Cardiac septum (tissue), 1 donor: ENCODE results near the gene KPTN. TPM values are rescaled to one million over a fixed set of nuclear protein-coding genes. Genes with fewer than 3 reads are reported as not detected.

Experiments
- DNase-seq: peaks from one replicate; pipeline ENCODE4 v3.0.0-alpha.2; 2020; ENCODE audit warnings: low spot score
- intact Hi-C: fragments of 100-400 bp; cut with DNase I; formaldehyde crosslinking; loops from one replicate; pipeline ENCODE4 v1.14.0; 2022
- total RNA-seq: library from RNA; stranded (reverse); fragmentation: NEBNext Ultra II Directional; extraction: Animal tissue kit (Norgen Biotek cat#: 25700); gene quantifications from one replicate; pipeline ENCODE4 v1.2.1, GENCODE V29; 2021
- donor health status: DM: no; HTN: no; CAD: no.

Gene KPTN
- total RNA-seq, 1 donor from 2014 or later, result 5.2 TPM

GRCh38 chr19:47509973-47510372 is 26.0 kb upstream of the KPTN start:
- intact Hi-C loops, result no loop called here

GRCh38 chr19:47509170-47509847 is 25.3 kb upstream of the KPTN start:
- DNase-seq, result no peak
- intact Hi-C loops, result no loop called here

More at GRCh38 chr19:47509973-47510372, 26.0 kb upstream of the KPTN start:
- no peak for DNase-seq

- no peak for DNase-seq
Observed at GRCh38 chr19:47508721-47509120, 24.7 kb upstream of the KPTN start.

DNA sequence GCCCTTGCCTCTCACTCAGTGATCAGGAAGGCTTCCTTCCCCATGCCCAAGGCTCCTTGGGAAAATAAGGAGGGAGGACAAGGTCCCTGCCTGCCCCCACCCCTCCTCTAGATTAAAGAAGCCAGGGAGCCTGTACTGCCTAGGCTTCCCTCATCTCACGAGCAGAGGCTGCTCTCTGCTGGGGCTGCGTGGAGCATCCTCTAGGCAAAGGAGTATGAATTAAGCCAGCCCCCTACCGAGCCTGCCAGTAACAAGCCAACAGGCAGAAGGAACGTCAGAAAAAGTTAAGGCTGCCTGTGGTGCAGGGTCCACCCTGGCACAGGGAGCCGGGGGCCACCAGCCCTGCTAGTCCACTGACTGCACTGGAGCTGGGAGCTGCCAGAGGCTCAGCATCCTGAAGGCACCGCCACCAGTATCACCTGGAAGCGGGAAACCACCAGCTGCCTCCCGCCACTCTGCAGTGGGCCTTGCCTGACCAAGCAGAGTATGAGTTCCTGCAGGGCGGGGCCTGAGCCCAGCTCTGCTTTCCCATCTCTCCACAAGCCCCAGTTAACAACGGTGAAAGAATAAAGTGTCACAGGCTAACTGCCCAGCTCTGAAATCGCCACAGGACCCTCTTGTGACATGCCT is 24.0 kb upstream of the KPTN start:
- intact Hi-C loops, result no loop called here
- DNase-seq, result no peak

More at GRCh38 chr19:47508721-47509120, 24.7 kb upstream of the KPTN start:
- intact Hi-C loops, result no loop called here

DNA sequence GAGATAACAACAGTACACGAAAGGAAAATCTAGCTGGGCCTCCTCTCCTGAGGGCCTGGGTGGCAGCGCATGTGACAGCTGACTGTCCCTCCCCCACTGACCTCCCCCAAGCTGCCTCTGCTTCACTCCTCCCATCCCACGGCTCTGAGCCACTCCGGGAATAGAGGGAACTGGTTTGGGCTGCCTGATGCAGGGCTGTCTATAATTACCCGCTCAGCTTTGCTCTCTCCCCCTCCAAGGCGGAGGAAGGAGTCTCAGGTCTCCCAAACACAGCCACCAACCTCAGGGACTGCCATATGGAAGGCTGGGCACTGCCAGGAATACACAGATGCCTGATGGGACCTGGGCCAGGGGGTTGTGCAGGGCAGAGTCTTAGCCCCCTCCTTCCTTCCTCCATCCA is 23.0 kb upstream of the KPTN start:
- intact Hi-C loops, result no loop called here
- DNase-seq, result peak; percentile 83

GRCh38 chr19:47506459-47506858 is 22.4 kb upstream of the KPTN start:
- intact Hi-C loops, result no loop called here
- no peak for DNase-seq

DNA sequence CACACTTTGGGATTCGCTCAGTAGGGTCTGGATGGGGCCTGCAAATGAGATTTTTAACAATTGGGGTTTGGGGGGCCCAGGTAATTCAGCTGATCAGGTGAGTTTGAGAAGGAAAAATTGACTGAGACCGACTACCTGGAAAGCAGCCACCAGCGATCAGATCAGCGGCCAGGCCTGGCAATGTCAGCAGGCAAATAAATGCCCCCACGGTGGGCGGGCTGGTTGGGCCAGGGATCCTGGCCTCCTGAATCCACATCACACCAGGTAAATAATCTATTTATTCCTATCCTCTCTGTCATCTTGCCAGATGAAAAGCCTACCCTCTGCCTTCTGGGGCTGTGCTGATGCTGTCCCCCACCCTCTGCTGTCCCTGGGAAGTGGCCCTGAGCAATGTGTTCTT is 21.5 kb upstream of the KPTN start:
- no peak for DNase-seq
- intact Hi-C loops, result no loop called here

- intact Hi-C loops, result no loop called here
Observed at GRCh38 chr19:47503826-47504150, 19.8 kb upstream of the KPTN start.

GRCh38 chr19:47503130-47503825 is 19.3 kb upstream of the KPTN start:
- DNase-seq, result no peak
- intact Hi-C loops, result no loop called here

More at GRCh38 chr19:47503826-47504150, 19.8 kb upstream of the KPTN start:
- no peak for DNase-seq

DNA sequence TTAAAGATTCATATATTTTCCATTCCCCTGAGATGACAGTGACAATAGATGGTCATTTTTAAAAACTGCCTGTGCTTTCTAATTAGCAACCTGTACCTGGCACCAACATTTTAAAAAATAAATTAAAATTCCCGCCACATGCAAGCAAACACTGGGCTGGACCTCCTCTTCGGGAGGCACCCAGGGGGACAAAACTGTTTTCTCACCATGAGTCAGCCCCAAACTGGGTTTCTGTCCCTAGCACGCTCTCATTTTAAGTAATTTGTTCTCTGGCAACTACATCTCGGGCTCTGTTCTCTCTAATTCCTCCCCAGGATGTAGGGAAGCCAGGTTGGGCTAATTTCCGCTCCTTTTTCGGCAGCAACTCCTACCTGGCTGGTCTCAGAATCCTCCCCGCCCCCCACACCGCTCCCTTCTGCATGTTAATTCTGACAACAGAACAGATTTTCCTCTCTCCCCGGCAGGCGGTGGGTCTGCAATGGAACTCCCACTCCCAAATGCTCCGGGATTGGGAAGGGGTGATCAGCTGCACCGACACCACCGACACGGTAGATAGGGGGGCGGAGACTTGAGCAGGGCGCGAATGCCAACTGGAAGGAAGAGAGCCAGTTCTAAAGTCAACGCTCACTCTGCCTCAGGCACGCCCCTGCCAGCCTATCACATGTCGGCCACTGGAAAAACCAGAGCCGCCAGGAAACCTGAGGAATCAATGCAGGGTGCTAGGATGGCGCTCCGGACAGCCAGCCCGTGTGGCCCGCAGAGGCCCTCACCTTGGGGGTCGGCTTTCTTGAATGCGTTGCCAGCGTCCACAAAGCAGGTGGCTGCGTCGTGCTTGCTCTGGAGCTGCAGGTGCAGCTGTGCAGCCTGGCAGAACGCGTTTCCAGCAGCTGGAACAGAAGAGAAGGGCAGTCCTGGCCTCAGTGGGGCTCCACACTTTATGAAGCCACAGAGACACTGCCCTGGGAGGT is 16.1 kb upstream of the KPTN start:
- intact Hi-C loops, result no loop called here
- no peak for DNase-seq

DNA sequence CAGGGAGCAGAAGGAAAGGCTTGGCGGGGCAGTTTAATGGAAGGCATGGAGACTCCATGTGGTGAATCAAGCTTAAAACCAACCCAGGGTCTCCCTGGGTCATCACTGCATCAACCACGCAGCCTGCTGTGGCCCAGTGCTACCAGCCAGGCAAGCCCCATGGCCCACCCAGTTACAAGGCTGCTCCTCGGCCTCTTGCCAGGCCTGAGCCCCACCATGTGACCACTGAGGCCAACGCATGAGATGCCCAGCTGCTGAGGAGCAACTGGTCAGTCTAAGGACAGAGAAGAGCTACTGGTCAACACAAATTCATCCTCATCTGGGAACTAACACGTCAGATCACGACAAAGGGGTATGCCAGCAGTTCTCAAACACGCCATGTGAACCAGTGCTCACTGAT is 15.4 kb upstream of the KPTN start:
- DNase-seq, result no peak
- intact Hi-C loops, result no loop called here

DNA sequence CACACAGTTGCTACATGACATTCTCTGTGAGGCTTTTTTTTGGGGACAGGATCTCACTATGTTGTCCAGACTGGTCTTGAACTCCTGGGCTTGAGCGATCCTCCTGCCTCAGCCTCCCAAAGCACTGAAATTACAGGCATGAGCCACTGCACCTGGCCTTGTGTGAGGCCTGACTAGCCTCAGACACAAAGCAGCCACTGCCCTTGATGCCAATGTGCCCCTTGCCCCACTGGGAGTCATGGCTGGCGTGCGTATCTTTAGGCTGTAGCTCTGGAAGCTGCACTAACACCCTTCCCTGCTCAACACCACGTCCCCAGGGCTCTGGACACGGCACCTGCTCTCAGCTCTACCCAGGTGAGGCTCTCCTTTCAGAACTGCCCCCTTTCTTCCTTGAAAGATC is 14.5 kb upstream of the KPTN start:
- intact Hi-C loops, result no loop called here
- no peak for DNase-seq

GRCh38 chr19:47497821-47498520 is 14.0 kb upstream of the KPTN start:
- intact Hi-C loops, result no loop called here
- no peak for DNase-seq

- DNase-seq, result no peak
- intact Hi-C loops, result no loop called here
Observed at GRCh38 chr19:47497050-47497766, 13.2 kb upstream of the KPTN start.

- no peak for DNase-seq
- intact Hi-C loops, result no loop called here
Observed at GRCh38 chr19:47495478-47496372, 11.7 kb upstream of the KPTN start.

GRCh38 chr19:47494729-47495128 is 10.7 kb upstream of the KPTN start:
- intact Hi-C loops, result no loop called here
- no peak for DNase-seq

DNA sequence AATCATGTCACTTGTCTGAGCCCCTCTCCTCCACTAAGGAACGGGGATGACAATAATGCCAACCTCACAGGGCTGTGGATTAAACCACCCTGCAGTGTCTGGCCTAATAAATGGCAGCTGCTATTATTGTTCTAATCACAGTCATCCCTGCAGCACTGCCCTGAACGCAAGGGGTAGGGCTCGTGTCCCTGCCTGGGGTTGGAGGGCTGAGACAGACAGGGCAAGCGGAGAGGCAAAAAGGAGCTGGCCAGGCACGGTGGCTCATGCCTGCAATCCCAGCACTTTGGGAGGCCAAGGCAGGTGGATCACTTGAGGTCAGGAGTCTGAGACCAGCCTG is 10.2 kb upstream of the KPTN start:
- intact Hi-C loops, result no loop called here
- DNase-seq, result no peak
